Activated T-cell treated with anti-CD3 and anti-CD28 coated beads for 1 hour (primary cell): ENCODE measurements around the gene LZTFL1.

Source experiments
- DNase-seq: peaks from one replicate; pipeline ENCODE4 v3.0.0-alpha.2; 2020; ENCODE audit warnings: low read depth

The LZTFL1 gene

DNA sequence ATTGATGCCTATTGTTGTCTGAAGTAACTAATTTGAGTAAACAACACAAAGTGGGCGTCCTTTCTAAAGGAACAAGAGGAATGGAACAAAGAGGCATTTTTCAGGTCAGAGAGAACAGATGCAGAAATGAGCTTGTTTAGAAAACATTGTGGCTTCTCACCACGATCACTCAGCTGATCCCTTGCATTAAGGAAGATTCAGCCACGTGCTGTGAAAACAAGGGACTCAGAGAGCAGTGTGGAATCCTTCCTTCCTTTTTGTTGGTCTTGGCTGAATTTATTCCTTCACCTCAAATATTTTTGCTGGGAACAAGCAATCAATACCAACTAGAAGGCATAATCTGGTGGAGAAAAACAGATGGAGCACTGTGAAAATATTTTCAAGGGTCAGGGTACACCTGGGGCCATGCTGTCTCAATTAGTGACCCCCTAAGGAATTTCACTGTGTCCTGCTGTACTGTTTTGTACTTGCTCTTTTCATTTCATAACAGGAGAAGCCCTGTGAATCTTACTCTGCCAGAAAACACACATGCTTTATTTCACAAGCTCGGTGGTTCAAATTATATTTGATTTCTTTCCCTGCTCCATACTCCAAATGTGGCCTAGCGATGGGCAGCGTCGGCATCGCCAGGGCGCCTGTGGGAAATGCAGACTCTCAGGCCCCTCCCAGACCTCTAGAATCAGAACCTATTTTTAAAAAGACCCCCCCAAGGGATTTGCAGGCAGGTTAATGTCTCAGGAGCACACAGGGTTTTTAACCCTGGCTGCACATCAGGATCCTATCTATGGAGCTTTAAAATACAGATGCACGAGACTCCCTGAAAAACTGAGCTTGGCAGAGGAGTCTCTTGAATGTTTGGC, 34.0 kb downstream of the LZTFL1 start:
- DNase-seq: no peak

DNA sequence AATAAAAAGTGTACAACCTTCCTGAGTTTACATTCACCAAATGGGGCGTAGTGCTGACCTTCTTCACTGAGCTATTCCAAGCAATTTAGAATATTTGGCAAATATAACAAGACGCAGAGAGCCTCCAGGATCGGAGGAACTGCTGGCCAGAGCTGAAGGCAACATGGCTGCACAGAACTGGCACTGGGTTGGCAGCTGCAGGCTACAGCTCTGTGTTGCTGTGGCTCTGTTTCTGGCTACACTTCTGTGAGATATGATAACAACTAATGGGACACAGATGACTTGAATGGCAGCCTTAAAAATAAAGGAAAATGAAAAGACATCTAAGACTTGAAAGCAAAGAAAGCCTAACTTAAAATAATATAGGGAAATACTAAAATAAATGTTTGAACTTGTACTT, 34.8 kb downstream of the LZTFL1 start:
- DNase-seq: no peak

DNA sequence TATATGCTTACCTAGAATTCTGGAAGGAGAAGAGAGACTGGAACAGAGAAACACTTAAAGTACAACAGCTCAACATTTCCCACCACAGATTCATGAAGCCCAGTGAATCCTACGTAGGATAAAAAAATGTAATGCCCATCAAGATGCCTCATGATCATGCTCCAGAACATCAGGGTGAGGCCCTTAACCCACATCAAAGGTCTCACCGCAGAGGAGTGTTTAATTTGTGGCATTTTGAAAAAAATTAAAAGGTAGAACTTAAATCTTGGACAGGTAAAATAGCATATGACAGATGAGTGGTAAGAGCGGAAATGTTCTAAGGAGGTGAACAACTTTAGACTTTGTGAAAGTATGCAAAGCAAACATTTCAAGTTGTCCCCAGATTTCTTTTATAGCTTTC, 35.8 kb downstream of the LZTFL1 start:
- no peak for DNase-seq

DNA sequence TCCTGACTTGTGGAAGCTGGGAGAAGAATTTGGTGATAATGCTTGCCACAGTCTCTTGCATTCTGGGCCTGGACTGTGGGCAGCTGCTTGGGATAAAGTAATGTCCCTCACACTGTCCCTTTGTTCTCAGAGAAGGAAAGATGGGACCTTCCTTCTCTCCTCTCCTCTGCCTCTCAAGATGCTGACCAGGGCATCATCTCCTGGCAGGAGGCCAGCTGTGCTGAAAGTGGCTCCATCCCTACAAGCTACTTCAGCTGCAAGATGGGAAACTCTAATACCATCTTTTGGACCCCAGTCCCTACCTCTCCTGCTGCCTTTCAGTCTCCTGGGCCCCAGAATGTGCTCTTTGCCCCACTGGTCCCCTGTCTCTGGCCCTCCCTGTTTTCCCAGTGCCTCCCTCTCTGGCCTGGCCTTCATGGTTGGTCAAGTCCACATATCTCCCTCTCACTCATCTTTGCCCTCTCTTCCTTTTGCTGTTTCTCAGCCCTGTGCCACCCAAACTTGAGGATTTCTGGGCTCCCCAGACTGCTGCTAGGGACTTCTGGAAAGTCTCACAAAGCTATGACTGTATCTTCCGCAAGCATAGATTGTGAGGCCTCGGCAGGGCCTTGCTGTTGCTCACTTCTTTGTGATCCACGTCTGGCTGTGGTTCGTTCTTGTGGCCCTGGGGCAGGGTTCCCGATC, 38.5 kb downstream of the LZTFL1 start:
- no peak for DNase-seq

DNA sequence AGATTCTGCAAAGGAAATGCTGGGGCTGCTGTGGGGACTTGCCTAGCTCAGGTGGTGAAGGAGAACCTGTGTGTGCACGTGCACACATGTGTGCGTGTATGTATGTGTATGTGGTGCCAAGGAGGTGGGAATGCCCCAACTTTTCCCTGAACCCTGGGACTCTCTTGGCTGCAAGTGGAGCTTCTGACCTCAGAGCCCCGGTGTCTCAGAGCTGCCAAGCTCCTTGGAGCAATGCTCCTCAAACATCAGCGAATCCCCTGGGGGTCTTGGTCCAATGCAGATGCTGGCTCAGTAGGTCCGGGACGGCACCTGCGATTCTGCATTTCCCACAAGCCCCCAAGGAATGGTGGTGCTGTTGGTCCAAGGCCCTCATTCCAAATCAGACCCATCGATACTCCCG, 39.8 kb downstream of the LZTFL1 start:
- no peak for DNase-seq

DNA sequence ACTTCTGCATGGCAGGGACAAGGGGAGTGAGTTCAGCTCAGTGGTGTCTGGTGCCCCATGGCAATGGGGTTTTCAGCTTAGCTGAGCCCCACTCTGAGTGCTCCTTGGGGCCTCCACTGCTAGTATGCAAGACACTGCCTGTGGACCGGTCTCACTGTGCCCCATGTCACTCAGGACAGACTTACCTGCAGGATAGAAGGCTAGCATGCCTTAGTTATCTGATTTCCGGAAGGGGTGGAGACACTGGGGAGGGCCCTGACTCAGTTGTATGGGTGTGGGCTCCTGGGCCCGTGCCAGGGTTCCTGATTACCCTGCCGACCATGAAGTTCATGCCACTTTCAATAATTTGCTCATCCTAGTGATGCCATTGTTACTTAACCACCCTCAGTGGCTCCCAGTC, 41.3 kb downstream of the LZTFL1 start:
- no peak for DNase-seq

DNA sequence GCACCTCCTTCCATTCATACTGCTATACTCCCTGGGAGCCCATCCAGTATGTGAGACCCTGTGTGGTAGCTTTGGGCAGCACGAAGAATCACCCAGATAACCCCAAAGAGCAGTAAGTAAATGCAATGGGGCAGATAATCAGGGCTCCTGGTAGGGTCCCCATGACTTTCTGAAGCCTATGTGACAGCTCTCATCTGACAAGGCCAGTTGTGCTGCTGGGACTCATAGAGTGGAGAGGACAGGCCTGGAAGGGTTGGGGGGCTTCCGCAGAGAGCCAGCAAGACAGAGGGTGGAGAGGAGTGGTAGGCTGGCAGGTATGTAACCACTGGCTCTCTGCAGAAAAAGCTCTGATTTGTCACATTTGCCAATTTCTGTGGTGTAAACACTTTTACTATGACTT, 42.3 kb downstream of the LZTFL1 start:
- no peak for DNase-seq

DNA sequence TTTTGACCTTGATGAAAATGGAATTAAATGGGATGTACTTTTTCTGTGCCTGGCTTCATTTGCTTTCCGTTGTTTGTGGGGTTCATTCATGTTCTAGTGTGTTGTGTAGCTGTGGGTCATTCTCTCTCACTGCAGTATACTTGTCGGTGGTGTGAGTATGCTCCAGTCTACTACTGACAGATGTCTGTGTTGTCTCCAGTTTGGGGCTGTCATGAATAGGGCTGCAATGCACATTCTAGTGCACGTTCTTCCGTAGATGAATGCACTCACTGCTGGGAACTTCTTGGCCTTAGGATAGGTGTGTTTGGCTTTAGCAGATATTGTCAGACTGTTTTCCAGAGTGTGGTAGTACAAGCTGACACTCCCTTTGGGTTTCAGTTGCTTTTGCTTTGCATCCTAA, 43.9 kb downstream of the LZTFL1 start:
- DNase-seq: no peak

DNA sequence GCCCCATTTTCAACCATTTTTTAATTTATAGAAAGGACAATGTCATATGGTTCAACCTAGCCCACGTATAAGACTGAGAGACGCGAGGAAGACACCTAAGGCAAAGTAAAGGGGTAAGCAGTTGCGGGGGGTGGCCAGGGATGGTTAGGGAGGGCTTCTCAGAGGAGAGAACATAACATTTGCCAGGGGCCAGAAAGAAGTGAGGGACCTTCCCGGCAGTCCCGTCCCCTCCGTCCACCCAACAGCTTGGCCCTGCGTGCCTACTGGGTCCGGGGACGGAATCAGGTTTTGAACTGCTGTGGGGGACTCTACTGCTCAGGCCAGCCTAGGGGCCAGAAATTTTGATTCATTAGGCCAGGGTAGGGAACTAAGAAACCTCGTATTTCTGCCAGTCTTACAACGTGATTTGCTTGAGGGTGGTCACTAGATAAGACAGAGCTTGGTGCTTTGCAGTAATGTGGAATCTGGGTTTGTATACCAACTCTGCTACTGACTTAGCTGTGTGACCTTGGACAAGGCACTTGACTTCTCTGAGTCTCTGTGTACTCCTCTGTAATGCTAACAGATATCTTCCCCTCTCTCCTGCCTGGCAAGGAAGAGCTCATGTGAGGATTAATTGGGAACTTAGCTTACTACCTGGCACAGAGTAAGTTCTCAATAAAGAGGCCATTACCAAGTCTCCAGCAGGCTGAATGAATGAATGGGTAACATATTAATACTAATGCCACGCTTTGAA, 44.8 kb downstream of the LZTFL1 start:
- no peak for DNase-seq

DNA sequence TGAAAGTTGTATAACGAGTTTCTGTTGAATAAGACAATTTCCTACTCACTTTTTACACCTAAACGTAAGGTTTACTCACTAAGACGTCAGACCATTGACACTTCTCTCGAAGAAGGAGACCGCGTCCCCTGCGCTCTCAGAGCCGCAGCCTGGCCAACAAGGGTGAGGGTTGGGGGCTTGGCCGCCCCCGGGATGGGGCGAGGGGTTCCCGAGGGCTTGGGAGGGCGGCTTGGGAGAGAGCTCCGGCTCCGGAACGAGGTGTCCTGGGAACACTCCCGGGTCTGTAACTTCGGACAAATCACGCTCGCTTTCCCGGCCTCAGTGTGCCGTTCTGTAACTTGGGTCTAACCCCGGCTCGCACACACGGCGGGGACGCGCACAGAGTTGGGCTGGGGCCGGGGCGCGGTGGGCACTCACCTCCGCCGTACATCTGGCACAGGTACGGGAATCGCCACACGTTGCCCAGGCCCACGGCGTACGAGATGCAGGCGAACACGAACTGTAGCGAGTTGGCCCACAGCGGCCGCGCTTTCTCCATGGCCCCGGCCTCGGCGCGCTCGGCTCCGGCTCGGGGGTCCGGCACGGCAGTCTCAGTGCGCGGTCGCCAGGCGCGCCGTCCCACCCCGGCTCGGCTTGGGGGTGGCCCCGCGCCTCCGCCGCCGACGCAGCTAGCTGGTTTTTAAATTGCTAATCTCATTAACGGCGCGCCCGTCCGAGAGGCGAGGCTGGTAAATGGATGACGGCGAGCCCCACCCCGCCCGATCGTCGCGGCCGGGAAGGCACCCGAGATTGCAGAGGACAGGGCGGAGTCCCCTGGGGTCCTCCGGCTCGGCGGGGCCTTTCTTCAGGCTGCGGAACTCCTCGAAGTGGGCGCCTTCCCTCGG, 45.8 kb downstream of the LZTFL1 start, which contains the start of gene SLC6A20:
Gene SLC6A20, minus strand, starts transcription at position 655 of the 884 bp plus-strand sequence. Its CDS starts 117 bp downstream, at position 538.
- no peak for DNase-seq

DNA sequence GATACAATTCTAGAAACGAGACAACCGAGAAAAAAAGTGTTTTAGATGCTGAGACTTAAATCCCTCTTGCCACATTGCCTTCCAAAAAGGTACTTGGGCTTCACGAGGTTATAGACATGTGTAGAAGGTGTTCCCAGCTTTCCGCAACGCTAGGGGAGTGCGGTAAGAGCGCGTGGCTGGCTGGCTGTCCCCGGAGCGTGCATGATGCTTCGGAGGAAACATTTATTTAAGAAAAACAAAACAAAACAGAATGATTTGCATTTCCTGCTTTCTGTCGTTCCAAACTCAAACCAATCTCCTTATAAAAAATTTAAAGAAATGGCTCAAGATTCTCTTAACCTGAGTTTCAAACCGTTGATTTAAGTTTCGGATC, 46.4 kb downstream of the LZTFL1 start:
- no peak for DNase-seq

DNA sequence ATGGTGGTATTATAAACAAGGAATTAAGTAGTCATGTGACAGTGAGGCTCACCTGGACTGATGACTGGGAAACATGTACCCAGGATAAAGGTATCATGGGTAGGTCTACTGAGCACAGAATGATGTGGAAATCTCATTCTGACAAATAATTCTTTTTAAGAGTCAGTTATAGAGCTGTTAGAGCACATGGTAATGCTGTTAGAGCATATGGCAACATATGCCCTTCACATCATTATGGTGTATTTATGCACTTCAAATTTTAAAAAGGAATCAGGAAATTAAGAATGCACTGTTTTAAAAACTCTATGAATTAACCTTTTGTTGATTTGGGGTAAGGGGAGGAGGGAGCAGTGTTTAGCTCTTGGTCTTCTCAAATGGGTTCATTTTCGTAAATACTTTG, 47.3 kb downstream of the LZTFL1 start:
- DNase-seq: no peak

DNA sequence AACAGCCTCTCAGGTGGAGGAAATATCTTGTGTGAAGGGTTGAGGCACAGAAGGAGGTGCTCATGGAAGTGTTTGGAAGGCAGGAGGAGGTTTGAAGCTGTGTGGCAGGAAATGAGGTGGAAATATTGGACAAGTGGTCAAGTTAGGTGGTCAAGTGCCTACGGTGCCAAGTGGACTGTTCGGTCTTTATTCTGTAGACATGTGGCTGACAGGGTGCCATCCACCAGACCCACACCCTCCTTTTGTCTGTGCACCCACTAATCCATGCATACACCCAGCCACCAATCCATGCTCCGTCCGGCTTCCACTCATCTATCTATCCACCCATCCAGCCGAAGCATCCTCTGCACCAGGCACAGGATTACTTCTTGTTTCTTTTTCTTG, 47.8 kb downstream of the LZTFL1 start:
- no peak for DNase-seq

DNA sequence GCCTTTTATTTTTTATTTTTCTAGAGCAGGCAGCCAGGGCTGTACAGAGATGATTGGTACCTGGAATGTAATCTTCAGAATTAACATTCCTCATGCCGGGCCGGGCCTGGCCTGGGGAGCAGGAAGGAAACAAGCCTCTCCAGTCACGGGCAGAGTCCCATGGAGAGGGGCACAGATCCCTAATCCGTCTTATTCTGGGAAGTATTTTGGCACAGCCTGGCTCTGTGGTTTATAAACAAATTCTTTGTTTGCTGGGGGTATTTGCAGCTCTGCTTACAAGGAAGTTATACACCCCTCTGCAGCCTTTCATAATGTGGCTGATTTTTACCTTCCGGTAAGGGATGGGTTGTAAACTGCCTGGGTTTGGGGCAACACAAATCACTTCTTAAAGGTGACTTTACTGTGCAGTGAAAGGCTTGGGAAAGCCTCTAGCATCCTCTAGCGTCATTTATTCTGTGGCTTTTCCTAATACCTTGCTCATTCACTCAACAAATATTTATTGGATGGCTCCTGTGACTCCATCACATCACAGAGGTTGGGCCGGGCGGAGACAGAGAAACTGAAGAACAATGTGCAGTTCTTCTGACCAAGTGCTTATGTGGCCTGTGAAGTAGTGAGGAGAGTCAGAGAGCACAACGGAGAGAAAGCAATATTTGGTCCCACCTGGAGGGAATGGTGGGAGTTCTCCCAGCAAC, 48.3 kb downstream of the LZTFL1 start:
- no peak for DNase-seq

DNA sequence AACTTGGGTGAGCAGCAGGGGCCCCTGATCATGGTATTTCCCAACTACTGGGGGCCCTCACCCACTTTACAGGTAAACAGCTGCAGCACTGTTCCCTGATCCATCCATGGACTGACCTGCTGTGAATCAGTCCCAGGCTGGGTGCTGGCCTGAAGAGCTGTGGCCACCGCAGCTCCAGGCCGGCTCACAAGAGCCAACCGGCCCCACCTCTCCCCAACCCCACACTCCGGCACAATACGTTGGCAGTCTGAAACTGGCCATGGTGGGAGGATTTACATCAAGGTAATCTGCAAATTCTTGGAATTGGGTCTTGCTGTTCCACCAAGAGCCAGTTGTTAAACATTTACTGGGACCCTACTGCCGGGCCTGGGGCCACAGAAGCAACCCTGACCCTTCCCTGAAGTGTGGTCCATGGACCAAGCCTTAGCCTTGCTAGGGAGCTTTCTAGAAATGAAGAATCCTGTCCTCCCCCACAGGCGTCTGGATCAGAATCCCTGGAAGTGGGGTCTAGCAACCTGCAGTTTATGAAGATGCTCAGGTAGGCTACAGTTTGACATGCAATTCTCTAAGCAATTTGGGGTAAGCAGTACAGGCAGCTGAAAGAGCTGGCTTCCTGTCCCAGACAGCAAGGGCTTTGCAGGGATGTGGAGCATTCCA, 49.3 kb downstream of the LZTFL1 start:
- no peak for DNase-seq

DNA sequence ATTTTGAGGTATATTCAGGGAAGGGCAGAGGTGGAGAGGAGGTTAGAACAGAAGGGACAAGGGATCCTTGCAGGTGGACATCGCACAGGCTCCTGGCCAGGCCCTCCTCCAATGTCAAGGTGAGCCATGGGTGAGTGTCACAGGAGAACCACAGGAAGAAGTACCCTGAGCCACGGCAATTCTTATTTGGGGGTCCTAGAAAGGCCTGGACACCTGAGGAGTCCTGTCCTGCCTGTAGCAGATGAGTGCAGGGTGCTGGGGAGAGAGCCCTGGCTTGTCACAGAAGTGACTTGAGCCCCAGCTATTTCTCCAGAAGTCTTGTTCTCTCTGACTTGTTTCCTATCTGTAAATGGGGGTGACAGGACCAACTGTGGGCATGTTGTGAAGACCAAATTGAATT, 49.9 kb downstream of the LZTFL1 start:
- no peak for DNase-seq

DNA sequence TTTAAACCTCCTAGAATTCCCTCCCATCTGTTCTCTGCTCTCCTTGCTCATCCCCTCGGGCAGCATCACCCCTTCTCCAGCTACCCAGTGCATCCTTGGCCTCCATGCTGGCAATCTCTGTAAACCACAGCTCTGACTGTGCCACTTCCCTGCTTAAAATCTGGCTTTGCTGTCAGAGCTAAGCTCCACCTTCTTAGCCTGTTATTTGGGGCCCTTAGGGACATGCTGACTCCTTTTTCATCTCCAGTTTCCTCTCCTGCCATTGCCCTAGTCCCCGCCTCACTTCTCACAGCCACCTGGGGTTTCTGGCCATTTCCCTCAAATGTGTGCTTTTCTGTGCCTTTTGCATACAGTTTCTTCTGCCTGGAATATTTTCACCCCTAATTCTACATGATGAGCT, 51.3 kb downstream of the LZTFL1 start:
- DNase-seq: no peak

DNA sequence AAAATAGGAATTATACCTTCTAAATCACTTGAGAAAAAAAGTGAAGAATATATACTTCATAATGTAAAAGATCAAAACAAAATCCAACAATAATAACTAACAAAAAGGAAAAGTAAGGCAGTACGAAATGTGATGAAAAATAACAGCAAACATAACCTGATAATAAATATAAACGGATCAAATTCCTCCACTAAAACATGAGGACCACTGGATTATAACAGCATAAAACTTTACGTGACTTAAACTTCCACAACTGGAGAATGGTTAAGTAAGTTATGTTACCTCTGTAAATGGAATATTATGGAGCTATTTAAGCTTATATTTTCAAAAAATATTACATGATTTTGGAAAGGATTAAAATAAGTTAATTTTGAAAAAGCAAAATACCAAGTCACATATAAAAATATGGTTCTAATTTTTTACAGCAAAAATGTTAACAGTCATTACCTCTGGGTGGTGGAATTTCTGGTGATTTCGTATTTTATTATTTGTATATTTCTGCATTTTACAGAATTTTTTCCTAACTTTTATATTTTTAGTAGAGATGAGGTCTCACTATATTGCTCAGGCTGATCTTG, 52.6 kb downstream of the LZTFL1 start:
- no peak for DNase-seq

DNA sequence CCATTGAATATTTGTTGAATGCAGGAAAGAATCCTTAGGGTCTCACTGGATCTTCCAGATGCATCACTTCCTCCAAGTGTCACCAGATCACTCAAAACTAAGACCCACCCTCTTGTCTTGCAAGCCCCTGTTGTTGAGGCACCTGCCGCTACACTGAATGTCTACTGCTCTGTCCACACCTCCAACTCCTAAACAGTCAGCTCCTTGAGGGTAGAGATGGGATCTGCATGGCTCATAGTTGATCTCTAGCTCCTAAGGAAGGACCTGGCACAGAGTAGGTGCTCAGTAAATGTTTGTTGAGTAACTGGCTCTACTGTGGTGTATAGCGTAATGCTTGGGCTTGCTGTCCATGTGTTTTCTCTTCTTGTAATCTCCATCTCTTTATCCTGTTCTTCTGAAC, 54.4 kb downstream of the LZTFL1 start:
- DNase-seq: no peak

DNA sequence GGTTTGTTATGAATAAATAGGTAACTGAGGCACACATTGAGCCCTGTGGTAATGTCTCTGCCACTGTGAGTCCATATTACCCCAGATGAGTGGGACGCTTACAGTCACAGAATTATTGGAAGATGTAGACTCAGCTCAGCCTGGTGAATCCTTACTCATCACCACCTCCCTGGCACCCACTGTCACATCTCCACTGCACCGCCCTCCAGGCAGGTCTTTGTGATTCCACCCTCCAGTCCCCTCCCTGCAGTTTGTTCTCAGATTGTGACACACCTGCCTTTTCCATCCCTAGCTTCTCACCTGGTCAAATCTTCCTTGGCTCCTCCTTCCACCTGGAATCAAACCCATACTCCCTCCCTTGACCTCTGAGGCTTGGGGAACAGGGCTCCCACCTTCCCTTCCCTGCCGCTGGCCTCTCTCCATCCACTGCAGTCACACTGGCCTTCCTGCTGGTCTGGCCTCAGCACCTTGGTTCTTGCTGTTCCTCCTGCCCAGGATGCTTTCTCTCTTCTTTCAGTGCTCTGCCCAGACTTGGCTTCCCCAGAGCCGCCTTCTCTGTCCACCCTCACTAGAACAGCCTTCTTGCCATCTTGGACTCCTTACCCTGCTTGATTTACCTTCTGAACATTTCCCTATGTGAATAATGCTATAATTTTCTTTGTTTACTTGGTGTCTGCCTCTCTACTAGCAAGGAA, 55.0 kb downstream of the LZTFL1 start:
- no peak for DNase-seq
